Activated naive CD4-positive, alpha-beta T cell treated with anti-CD3 and anti-CD28 coated beads, Interleukin-2, amount 50 U/mL, for 72 hours (primary cell): ENCODE measurements around the gene DCAF4. TPM values are rescaled to one million over a fixed set of nuclear protein-coding genes. Genes with fewer than 3 reads are reported as not detected.
"Not testable (repeated sequence)": the region's sequence is repeated elsewhere in the genome, so short reads cannot be mapped to it uniquely, and the experiment has no call there.

ENCODE experiments used
- ATAC-seq, 2 donors: fragments of 150-1000 bp; cut with Tn5 transposase; 2 replicates each; pipeline ENCODE4 v1.10.0; 2021; ENCODE audit warnings: mild to moderate bottlenecking in 2 of 2, moderate library complexity in 2 of 2
- DNase-seq, 2 donors: peaks; one replicate each; pipeline ENCODE4 v3.0.0; 2021 to 2022; ENCODE audit warnings: low spot score in 2 of 2
- H3K27ac Mint-ChIP-seq, 2 donors: one replicate each; pipeline ENCODE4 v1.8.0; 2022; ENCODE audit warnings: mild to moderate bottlenecking in 2 of 2, mixed read lengths in 2 of 2
- H3K36me3 Mint-ChIP-seq, 2 donors: one replicate each; pipeline ENCODE4 v1.8.0; 2022; ENCODE audit warnings: mixed read lengths in 2 of 2
- H3K9me3 Mint-ChIP-seq, 2 donors: one replicate each; pipeline ENCODE4 v1.8.0; 2022; ENCODE audit warnings: mixed read lengths in 2 of 2
- total RNA-seq, 2 donors: library from RNA; stranded (reverse); gene quantifications; one replicate each; pipeline ENCODE4 v1.2.3, GENCODE V29; 2022

Gene DCAF4
- total RNA-seq, 2 donors from 2014 or later: 17.7 to 20.5 TPM

GRCh38 chr14:72974661-72975060 lies 48.4 kb downstream of the DCAF4 start:
- no peak overlapping the region for H3K27ac Mint-ChIP-seq
- no peak for ATAC-seq
- no peaks in the 10 kb centered on the region for H3K9me3 Mint-ChIP-seq
- no peaks in the 10 kb centered on the region for H3K36me3 Mint-ChIP-seq
- DNase-seq: no peak

- no peak for ATAC-seq
- peak overlapping the region in 1 of 2 donors; percentile 31 for H3K27ac Mint-ChIP-seq
- no peak for DNase-seq
- no peaks in the 10 kb centered on the region for H3K36me3 Mint-ChIP-seq
- no peaks in the 10 kb centered on the region for H3K9me3 Mint-ChIP-seq
These were observed 49.5 kb downstream of the DCAF4 start for GRCh38 chr14:72975770-72976169.

- DNase-seq (no peak), ATAC-seq (no peak)
- H3K9me3 Mint-ChIP-seq: no peaks in the 10 kb centered on the region
- peaks cover 2 to 3% of the 10 kb centered on the region in 2 donors for H3K36me3 Mint-ChIP-seq
- peak overlapping the region in 1 of 2 donors; percentile 79 for H3K27ac Mint-ChIP-seq
These were observed 52.6 kb downstream of the DCAF4 start for GRCh38 chr14:72978856-72979255.

- ATAC-seq: no peak
- no peaks in the 10 kb centered on the region for H3K9me3 Mint-ChIP-seq
- DNase-seq: no peak
- H3K36me3 Mint-ChIP-seq: peaks cover 6 to 11% of the 10 kb centered on the region in 2 donors
- H3K27ac Mint-ChIP-seq: no peak overlapping the region
These were observed 54.6 kb downstream of the DCAF4 start for GRCh38 chr14:72980863-72981262.

- Mint-ChIP-seq H3K27ac (no peak overlapping the region), H3K36me3 (peaks cover 6 to 11% of the 10 kb centered on the region in 2 donors), H3K9me3 (no peaks in the 10 kb centered on the region)
- DNase-seq: no peak
- no peak for ATAC-seq
These were observed 56.0 kb downstream of the DCAF4 start for GRCh38 chr14:72982146-72982708.

- Mint-ChIP-seq H3K36me3 (peaks cover 6 to 11% of the 10 kb centered on the region in 2 donors), H3K9me3 (no peaks in the 10 kb centered on the region), H3K27ac (no peak overlapping the region)
- DNase-seq (no peak), ATAC-seq (peak; percentile 53 to 61)
These were observed 60.0 kb downstream of the DCAF4 start for GRCh38 chr14:72986214-72986613.

GRCh38 chr14:72986857-72987256 lies 60.6 kb downstream of the DCAF4 start:
- no peaks in the 10 kb centered on the region for H3K9me3 Mint-ChIP-seq
- peaks cover 6 to 11% of the 10 kb centered on the region in 2 donors for H3K36me3 Mint-ChIP-seq
- no peak for ATAC-seq
- peak overlapping the region in 1 of 2 donors; percentile 68 for H3K27ac Mint-ChIP-seq
- DNase-seq: no peak

- ATAC-seq: no peak
- H3K9me3 Mint-ChIP-seq: no peaks in the 10 kb centered on the region
- H3K36me3 Mint-ChIP-seq: peaks cover under 1 to 5% of the 10 kb centered on the region in 2 donors
- no peak for DNase-seq
- no peak overlapping the region for H3K27ac Mint-ChIP-seq
These were observed 63.9 kb downstream of the DCAF4 start for GRCh38 chr14:72990171-72990570.

- Mint-ChIP-seq H3K36me3 (peaks cover 18 to 19% of the 10 kb centered on the region in 2 donors), H3K9me3 (no peaks in the 10 kb centered on the region), H3K27ac (no peak overlapping the region)
- no peak for DNase-seq
- ATAC-seq: no peak
These were observed 70.7 kb downstream of the DCAF4 start for GRCh38 chr14:72996916-72997315.

- DNase-seq: no peak
- no peaks in the 10 kb centered on the region for H3K9me3 Mint-ChIP-seq
- H3K27ac Mint-ChIP-seq: no peak overlapping the region
- peaks cover 14 to 18% of the 10 kb centered on the region in 2 donors for H3K36me3 Mint-ChIP-seq
- no peak for ATAC-seq
These were observed 72.1 kb downstream of the DCAF4 start for GRCh38 chr14:72998252-72998903.

GRCh38 chr14:72999316-72999715 lies 73.1 kb downstream of the DCAF4 start:
- Mint-ChIP-seq H3K9me3 (no peaks in the 10 kb centered on the region), H3K36me3 (peaks cover 14 to 18% of the 10 kb centered on the region in 2 donors), H3K27ac (no peak overlapping the region)
- ATAC-seq (no peak), DNase-seq (no peak)

GRCh38 chr14:73000073-73000472 lies 73.8 kb downstream of the DCAF4 start:
- DNase-seq (no peak), ATAC-seq (no peak)
- Mint-ChIP-seq H3K9me3 (no peaks in the 10 kb centered on the region), H3K27ac (no peak overlapping the region), H3K36me3 (peaks cover 14 to 18% of the 10 kb centered on the region in 2 donors)

GRCh38 chr14:73003681-73004080 lies 77.4 kb downstream of the DCAF4 start:
- DNase-seq: no peak
- Mint-ChIP-seq H3K9me3 (no peaks in the 10 kb centered on the region), H3K27ac (no peak overlapping the region), H3K36me3 (no peaks in the 10 kb centered on the region)
- ATAC-seq: no peak

- ATAC-seq, H3K36me3 Mint-ChIP-seq, H3K9me3 Mint-ChIP-seq, H3K27ac Mint-ChIP-seq, DNase-seq: not testable (repeated sequence)
These were observed 78.4 kb downstream of the DCAF4 start for GRCh38 chr14:73004641-73005040.

GRCh38 chr14:73007835-73008234 lies 81.6 kb downstream of the DCAF4 start:
- ATAC-seq (no peak), DNase-seq (no peak)
- Mint-ChIP-seq H3K9me3 (no peaks in the 10 kb centered on the region), H3K27ac (no peak overlapping the region), H3K36me3 (peaks cover 3 to 5% of the 10 kb centered on the region in 2 donors)

- ATAC-seq (no peak), DNase-seq (no peak)
- no peaks in the 10 kb centered on the region for H3K9me3 Mint-ChIP-seq
- H3K36me3 Mint-ChIP-seq: peaks cover 5 to 12% of the 10 kb centered on the region in 2 donors
- H3K27ac Mint-ChIP-seq: no peak overlapping the region
These were observed 82.2 kb downstream of the DCAF4 start for GRCh38 chr14:73008501-73008900.
